HL-60 (cell line): ENCODE results near the gene U2AF2.
"Not testable (repeated sequence)": the region's sequence is repeated elsewhere in the genome, so short reads cannot be mapped to it uniquely, and the experiment has no call there.

ENCODE experiments used
- DNase-seq, 2 experiments: peaks; one replicate each; pipeline ENCODE4 v3.0.0-alpha.2; 2010 to 2020; ENCODE audit warnings: low read depth in 1 of 2, low spot score in 1 of 2
- H3K27ac ChIP-seq: fragments of 250-450 bp; sonication (Bioruptor Pico); replicated peaks from 2 replicates; pipeline ENCODE4 v1.5.1; 2020; ENCODE audit warnings: mild to moderate bottlenecking, moderate library complexity
- H3K27me3 ChIP-seq: fragments of 250-450 bp; sonication (Bioruptor Pico); 2 replicates; pipeline ENCODE4 v1.5.1; 2021; ENCODE audit warnings: mild to moderate bottlenecking, moderate library complexity; ENCODE audit not compliant: insufficient read depth, poor library complexity, severe bottlenecking
- H3K4me3 ChIP-seq: replicated peaks from 2 replicates; pipeline ENCODE4 v1.5.1; 2011; ENCODE audit warnings: mild to moderate bottlenecking, control low read depth, low read length; ENCODE audit not compliant: insufficient read depth
- GABPA ChIP-seq: IDR thresholded peaks from 2 replicates; pipeline ENCODE4 v1.6.1; 2012; ENCODE audit warnings: low read depth
- POLR2AphosphoS5 ChIP-seq: IDR thresholded peaks from 2 replicates; pipeline ENCODE4 v1.6.1; 2012; ENCODE audit warnings: low read depth
- SPI1 ChIP-seq: IDR thresholded peaks from 2 replicates; pipeline ENCODE4 v1.6.1; 2012; ENCODE audit warnings: low read depth, mild to moderate bottlenecking, borderline replicate concordance
- TF ChIP-seq, protein P1 (sequence below): IDR thresholded peaks from 2 replicates; pipeline ENCODE4 v1.6.1; 2012; ENCODE audit warnings: low read depth; ENCODE audit not compliant: insufficient replicate concordance
- TF ChIP-seq, protein P2 (sequence below): IDR thresholded peaks from one replicate; pipeline ENCODE4 v1.5.1; 2011; ENCODE audit warnings: low read length, control low read depth, inconsistent platforms; ENCODE audit not compliant: insufficient read depth

U2AF2 gene

DNA sequence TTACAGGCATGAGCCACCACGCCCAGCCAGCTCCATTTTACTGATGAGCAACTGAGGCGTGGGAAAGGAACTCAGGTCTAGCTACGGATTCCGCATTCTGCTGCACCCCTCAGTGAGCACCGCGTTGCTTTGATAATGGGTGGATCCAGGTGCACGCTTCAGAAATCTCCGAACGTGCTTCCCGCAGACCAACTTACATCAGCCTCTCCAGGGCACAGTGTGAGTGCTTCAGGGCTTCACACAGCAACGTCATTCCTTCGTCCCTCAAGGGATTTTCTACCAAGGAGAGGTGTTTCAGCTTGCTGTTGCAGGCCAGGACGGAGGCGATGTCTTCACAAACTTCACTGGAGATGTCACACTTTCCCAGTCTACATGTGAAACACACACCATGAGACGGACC lies 61.7 kb downstream of the U2AF2 start:
- DNase-seq, result no peak
- no peak overlapping the region for H3K4me3 ChIP-seq
- no peaks in the 10 kb centered on the region for H3K27me3 ChIP-seq
- TF ChIP-seq GABPA (no peak), POLR2AphosphoS5 (no peak), SPI1 (no peak)
- TF ChIP-seq, protein P1, sequence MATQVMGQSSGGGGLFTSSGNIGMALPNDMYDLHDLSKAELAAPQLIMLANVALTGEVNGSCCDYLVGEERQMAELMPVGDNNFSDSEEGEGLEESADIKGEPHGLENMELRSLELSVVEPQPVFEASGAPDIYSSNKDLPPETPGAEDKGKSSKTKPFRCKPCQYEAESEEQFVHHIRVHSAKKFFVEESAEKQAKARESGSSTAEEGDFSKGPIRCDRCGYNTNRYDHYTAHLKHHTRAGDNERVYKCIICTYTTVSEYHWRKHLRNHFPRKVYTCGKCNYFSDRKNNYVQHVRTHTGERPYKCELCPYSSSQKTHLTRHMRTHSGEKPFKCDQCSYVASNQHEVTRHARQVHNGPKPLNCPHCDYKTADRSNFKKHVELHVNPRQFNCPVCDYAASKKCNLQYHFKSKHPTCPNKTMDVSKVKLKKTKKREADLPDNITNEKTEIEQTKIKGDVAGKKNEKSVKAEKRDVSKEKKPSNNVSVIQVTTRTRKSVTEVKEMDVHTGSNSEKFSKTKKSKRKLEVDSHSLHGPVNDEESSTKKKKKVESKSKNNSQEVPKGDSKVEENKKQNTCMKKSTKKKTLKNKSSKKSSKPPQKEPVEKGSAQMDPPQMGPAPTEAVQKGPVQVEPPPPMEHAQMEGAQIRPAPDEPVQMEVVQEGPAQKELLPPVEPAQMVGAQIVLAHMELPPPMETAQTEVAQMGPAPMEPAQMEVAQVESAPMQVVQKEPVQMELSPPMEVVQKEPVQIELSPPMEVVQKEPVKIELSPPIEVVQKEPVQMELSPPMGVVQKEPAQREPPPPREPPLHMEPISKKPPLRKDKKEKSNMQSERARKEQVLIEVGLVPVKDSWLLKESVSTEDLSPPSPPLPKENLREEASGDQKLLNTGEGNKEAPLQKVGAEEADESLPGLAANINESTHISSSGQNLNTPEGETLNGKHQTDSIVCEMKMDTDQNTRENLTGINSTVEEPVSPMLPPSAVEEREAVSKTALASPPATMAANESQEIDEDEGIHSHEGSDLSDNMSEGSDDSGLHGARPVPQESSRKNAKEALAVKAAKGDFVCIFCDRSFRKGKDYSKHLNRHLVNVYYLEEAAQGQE, result no peak
- TF ChIP-seq, protein P2, sequence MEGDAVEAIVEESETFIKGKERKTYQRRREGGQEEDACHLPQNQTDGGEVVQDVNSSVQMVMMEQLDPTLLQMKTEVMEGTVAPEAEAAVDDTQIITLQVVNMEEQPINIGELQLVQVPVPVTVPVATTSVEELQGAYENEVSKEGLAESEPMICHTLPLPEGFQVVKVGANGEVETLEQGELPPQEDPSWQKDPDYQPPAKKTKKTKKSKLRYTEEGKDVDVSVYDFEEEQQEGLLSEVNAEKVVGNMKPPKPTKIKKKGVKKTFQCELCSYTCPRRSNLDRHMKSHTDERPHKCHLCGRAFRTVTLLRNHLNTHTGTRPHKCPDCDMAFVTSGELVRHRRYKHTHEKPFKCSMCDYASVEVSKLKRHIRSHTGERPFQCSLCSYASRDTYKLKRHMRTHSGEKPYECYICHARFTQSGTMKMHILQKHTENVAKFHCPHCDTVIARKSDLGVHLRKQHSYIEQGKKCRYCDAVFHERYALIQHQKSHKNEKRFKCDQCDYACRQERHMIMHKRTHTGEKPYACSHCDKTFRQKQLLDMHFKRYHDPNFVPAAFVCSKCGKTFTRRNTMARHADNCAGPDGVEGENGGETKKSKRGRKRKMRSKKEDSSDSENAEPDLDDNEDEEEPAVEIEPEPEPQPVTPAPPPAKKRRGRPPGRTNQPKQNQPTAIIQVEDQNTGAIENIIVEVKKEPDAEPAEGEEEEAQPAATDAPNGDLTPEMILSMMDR, result no peak
- no peak overlapping the region for H3K27ac ChIP-seq

DNA sequence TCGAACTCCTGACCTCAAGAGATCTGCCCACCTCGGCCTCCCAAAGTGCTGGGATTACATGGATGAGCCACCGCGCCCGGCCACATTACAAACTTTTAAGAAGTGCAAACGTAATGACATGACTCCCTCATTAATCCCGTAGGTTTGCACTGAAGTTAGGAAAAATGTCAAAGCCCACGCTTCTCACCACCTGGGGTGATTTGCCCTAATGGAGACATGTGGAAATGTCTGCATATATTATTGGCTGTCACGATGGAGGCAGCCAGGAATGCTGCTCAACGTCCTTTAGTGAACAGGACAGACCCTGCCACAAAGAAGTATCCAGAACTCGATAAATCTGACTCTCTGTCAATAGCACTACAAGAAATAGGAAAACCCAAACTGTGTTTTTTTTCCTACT lies 62.4 kb downstream of the U2AF2 start:
- no peak for TF ChIP-seq SPI1
- TF ChIP-seq, protein P2, result no peak
- no peak for TF ChIP-seq GABPA
- no peak for TF ChIP-seq POLR2AphosphoS5
- TF ChIP-seq, protein P1, result no peak
- Histone ChIP-seq H3K27ac (no peak overlapping the region), H3K4me3 (no peak overlapping the region), H3K27me3 (no peaks in the 10 kb centered on the region)
- no peak for DNase-seq

DNA sequence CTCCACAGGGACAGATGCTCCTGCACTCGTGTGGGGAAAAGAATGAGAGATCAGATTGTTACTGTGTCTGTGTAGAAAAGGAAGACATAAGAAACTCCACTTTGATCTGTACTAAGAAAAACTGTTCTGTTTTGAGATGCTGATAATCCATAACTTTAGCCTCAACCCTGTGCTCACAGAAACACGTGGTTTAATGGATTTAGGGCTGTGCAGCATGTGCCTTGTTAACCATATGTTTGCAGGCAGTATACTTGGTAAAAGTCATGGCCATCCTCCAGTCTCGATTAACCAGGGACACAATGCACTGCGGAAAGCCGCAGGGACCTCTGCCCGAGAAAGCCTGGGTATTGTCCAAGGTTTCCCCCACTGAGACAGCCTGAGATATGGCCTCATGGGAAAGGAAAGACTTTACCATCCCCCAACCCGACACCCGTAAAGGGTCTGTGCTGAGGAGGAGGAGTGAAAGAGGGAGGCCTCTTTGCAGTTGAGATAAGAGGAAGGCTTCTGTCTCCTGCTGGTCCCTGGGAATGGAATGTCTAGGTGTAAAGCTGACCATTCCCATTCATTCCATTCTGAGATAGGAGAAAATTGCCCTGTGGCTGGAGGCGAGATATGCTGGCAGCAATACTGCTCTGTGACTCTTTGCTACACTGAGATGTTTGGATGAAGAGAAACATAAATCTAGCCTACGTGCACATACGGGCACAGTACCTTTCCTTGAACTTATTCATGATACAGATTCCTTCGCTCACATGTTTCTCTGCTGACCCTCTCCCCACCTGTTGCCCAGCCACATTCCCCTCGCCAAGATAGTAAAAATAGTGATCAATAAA lies 63.3 kb downstream of the U2AF2 start:
- not testable (repeated sequence) for DNase-seq, H3K27me3 ChIP-seq, H3K27ac ChIP-seq, H3K4me3 ChIP-seq

DNA sequence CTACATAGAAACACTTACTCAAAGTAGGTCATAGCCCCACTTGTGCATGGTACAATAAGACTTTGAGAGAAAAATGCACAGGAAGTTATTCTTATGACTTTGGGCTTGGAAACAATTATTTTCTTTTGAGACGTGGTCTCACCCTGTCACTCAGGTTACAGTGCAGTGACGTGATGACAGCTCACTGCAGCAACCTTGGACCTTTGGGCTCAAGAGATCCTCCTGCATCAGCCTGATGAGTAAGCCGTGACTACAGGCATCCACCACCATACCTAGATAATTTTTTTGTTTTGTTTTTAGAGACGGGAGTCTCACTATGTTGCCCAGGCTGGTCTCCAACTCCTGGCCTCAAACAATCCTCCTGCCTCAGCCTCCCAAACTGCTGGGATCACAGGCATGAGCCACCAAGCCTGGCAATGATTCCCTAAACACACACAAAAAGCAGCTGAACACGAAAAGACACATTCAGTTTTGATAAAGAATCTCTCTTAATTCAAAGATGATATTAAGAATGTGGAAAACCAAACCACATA lies 65.4 kb downstream of the U2AF2 start:
- no peak for DNase-seq
- no peak for TF ChIP-seq SPI1
- TF ChIP-seq, protein P2, result no peak
- TF ChIP-seq GABPA, result no peak
- TF ChIP-seq POLR2AphosphoS5, result no peak
- TF ChIP-seq, protein P1, result no peak
- no peak overlapping the region for H3K4me3 ChIP-seq
- no peaks in the 10 kb centered on the region for H3K27me3 ChIP-seq
- H3K27ac ChIP-seq, result no peak overlapping the region
